8988T (cell line): ENCODE data around the gene DENND5B.
"Not testable (repeated sequence)": the region's sequence is repeated elsewhere in the genome, so short reads cannot be mapped to it uniquely, and the experiment has no call there.

Experiments used
- DNase-seq: peaks from one replicate; pipeline ENCODE4 v3.0.0; 2011

The DENND5B gene

DNA sequence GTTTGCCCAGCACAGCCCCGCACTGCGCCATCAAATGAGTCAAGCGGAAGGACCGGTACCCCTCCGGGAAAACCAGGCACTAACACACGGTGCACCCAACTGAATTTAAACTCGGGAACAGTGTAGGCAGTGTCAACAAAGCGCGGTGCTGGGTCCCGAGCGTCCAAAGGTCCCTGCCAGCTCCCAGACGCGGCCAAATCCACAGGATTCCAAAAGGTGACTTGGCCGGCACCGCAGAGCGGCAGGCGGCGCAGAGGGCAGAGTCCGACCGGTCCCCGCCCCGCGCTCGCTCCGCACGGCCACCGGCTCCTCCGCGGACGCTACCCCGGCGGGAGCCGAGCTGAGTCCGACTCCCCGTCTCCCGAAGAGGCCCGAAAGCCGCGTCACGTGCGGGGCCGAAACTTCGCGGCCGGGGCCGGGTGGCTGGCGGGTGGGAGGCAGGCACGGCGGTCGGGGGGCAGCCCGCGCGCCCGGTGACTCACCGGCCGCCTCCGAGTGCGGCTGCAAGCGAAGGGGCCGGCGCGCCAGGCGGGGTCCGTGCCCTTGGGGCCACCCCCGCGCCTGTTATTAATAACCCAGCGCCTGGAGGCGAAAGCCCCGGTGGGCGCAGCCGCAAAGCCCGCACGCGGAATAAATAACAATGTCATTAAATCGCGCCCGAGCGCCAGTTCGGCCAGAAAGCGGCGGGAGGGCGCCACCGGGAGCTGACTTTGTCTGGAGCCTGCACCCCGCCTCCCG is 863 bp downstream of the DENND5B start:
- peak; percentile 73 for DNase-seq

DNA sequence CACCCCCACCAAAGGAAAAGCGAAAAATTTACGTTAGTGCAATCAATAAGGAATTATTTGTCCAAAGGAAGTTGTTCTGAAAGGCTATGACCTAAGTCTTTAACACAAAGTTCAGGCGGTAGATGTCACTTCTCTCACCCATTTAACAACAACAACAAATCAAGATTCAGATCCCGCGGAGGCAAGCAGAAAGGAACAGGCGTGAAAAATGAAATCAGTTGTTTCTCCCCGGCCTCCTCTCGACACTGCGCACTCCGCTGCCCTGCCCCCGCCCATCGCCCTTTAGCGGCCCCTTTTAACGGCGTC is 1.4 kb downstream of the DENND5B start:
- no peak for DNase-seq

DNA sequence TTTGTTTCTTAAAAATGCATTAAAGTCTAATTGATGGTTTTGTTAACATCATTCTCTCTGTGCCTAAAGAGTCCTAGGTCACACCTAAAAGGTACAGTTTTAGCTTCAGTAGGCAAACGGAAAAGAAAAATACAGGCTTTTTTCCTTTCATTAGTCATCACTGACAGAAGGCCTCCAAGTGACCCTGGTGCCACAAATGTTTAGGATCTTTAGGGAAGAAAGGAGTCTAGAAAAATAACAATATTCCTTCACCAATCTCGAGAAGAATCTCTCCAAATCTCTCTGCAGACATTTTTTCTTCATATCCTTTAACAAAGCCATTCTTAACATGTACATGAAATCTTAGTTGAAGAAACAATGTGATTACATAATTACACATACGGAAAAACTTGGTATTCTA is 2.0 kb downstream of the DENND5B start:
- no peak for DNase-seq

DNA sequence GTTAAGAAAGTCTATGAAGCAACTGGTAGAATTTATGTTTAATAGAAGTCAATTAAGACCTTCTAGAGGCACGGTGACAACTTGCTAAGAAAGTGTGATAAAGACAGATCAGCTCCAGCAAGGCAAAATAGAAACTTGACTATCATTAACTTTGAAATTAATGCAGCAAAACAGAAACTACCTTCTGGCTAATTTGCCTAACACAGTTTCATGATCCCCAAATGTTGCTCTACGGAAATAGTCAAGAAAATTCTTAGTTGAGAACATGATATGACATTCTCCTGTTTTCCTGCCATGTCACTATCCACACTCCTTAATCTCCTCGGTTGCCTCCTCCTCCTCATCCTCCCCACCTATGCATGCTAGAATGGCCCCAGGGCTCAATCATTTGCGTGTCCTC is 4.2 kb downstream of the DENND5B start:
- DNase-seq = no peak

DNA sequence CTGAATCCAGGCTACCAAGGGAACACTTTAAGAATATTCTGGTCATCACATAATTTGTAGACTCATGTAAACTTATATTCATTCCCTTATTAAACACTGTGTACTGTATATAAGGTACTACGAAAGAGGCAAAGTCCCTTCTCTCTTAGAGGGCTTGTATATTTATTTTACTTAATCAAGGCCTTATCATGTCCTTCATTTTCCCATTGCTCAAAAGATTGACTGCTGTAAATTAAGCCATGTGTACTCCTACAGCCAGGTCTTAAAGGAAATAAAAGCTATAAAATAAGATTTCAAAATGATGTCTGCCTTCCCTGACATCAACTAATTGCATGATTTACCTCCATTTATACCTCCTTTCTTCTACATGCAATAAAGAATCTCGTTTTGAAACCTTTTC is 5.0 kb downstream of the DENND5B start:
- no peak for DNase-seq

DNA sequence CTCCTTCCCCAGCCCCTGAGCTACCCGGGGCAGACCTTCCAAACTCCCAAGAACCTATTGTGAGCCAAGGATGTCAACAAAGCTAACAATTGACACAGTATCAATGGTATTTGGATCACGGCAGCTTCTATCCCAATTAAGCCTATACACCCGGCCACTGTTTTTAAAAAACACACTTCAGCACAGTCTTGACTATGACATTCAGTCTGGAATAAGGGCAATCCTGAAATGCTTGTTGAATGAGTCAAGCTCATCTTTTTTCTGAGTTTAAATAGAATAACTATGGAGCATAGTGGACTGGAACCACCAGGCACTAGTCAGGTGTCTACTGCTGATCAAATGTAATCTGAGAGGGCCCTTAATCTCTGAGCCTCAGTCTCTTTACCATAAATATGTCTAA is 5.7 kb downstream of the DENND5B start:
- DNase-seq = no peak

DNA sequence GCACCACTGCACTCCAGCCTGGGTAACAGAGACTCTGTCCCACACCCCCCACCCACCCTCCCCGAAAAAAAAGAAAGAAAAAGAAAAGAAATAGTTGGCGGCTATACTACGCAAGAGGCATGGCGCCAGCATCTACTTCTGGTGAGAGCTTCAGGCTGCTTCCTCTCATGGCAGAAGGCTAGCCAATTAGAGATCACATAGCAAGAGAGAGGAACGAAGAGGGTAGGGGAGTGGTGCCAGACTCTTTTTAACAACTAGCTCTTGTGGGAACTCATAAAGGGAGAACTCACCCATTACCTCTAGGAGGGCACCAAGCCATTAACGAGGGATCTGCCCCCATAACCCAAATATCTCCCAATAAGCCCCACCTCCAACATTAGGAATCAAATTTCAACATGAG is 6.2 kb downstream of the DENND5B start:
- DNase-seq = no peak

DNA sequence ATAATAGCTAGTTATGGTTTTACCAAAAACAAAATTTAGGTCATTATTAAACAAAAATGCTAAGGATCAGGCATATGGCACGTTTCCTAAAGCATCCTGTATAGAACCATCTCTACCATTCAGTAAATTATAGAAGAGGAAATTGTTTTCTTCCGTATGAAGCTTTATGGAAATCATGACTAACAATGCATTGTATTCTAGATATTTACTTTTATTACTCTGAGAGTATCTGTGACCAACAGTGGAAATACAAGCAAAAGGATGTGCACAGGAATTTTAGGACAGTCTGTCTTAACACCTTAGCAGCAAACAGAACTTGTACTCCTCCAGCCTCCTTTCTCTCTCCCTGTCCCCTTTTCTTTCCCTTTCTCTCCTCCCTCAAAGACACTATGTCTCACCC is 7.1 kb downstream of the DENND5B start:
- no peak for DNase-seq

DNA sequence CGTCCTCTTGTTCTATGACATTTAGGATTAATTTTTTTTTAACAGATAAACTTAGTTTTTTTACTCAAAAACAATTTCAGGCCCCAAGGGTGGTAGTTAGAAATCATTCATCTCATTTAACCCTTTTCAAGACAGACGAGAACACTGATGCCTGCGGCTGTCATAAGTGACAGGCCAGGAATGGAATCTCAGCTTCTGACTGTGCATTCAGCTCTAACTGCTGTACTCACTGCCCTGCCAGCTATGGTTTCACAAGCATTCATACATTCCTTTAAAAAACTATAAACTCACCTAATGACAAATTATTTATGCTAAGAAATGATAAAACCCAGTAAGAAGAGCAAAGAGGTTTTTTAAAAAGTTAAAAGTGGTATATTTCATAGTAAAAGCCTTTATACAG is 8.8 kb downstream of the DENND5B start:
- DNase-seq = no peak

DNA sequence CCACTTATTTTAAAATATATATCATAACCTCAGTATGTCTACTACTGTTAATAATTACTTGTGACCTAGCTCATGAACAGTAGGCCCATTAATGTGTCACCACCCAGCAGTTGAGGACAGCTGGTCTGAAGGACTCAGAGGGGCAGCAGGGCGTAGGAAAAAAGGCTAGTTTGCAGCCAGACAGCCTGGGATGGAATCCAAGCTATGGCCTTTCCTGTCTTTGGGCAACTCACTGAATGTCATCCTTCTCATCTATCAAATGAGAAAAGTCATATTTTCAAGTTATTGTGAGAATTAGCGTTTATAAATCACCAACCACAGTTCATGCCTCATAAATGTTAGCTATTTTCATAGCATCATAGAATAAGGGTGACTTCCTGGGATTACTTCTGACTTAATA is 12.3 kb downstream of the DENND5B start:
- DNase-seq = no peak

DNA sequence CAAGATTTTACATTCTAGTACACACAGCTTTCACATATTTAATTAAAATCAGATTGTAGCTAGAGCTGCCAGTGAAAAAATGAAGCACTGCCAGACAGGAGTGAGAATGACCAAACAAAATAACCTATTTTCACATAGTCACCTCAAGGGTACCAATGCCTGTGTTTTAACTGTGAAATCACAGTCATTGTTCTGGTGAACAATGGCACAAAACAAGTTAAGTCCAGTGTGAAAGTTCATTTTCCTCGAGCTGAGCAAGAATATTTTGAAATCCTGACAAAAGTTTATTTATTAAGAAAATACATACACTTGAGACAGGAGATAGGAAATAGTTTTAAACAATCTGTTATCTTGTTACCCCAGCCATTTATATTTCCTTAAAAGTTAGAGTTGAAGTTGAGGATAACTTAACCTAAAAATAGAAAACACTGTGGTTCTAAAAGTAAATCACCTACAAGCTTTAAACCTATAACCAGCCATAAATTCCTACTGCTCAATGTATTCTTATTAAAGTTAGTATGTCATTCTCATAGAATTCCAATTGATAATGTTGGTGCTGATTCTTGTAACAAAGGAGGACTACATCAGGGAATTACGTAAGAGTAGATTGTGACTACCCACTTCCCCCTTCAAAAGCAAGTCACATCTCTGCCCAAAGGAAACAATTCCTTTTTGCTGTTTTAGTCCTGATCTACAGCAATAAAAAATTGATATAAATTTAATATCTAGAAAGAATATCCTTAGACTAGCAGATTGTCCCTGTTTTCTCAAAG is 15.9 kb downstream of the DENND5B start:
- no peak for DNase-seq

DNA sequence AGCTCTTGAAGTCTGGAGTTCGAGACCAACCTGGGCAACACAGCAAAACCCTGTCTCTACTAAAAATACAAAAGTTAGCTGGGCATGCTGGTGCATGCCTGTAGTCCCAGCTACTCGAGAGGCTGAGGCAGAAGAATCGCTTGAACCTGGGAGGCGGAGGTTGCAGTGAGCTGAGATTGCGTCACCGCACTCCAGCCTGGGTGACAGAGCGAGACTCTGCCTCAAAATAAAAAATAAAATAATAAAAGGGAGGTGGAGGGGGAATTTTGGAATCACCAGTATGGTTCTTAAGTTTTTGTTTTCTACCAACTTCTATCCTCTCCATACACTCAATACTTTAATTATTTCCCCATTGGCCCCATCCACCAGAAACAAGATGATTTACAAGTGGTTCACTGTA is 16.6 kb downstream of the DENND5B start:
- DNase-seq = not testable (repeated sequence)

DNA sequence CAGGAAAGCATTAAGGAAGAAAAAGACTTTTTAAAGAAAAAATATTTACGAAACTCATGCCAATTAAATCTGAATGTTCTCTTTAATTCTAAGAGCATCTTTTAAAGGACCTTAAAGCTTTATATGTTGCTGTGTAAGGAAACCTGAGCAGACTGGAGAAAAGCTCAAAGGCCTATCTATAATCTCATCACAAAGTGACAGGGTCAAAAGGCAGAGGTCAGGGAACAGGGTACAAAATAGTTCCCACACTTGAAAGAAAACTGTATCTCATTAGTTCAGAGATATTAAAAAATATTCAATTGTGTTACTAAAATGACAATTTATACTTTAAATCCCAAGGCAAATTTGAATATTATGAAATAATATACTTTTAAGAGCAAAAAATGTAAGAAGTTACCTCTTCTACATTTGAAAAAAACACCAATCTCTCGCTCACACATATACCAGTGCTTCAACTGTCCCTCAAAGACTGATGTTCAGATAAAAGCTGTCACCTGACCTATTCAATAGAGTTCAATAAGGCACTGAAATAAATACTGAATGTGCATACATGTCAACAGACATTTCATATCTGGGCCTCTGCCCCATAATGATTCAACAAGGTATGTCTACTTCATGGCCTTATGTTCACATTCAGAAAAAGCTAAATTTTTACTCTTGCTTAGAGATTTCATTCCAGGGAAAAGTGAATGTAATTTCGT is 17.9 kb downstream of the DENND5B start:
- DNase-seq = no peak

DNA sequence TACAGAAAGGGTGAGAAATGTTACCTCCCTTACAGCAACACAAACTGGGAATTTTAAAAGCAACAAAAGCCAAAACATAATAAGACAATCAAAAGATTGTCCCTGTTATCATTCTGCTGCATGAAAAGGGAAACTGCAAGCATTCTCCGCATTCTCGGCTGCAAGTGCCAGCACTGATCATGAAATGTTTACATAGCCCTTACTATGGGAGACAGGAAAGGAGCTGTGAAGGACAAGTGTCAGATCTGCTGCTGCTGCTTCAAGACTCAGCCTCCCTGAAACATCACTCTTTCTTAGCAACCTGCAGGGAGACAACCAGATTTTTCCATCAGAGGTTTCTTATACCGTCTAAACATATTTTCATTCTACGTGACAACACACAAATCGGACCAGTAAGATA is 20.1 kb downstream of the DENND5B start:
- DNase-seq = no peak

DNA sequence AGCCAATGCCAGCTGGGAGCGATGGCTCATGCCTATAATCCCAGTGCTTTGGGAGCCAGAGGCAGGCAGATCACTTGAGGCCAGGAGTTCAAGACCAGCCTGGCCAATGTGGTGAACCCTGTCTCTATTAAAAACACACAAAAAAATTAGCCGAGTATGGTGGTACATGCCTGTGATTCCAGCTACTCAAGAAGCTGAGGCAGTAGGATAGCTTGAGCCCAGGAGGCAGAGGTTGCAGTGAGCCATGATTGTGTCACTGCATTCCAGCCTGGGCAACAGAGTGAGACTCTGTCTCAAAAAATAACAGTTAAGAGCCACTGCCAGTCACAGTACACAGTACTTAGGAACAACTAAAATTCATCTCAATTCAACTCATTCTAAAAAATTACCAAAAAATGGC is 21.4 kb downstream of the DENND5B start:
- not testable (repeated sequence) for DNase-seq

DNA sequence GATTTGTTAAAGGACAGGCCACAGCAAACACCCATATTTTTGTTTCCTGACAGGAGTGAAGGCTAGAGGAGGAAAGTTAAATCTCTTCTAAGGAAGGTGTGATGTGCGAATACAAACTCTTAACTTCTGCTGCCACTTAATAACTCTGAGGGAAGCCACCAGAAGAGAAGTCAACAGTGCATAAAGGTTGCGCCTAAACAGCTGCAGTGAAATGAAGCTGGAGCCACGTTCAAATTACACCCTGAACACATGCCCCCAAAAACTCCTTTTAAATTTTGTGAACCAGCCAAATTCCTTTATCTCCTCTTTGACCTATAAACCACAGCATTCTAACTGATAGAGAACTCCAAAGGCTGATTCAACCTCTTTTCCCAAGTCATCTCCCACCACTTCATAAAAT is 22.4 kb downstream of the DENND5B start:
- DNase-seq = no peak

DNA sequence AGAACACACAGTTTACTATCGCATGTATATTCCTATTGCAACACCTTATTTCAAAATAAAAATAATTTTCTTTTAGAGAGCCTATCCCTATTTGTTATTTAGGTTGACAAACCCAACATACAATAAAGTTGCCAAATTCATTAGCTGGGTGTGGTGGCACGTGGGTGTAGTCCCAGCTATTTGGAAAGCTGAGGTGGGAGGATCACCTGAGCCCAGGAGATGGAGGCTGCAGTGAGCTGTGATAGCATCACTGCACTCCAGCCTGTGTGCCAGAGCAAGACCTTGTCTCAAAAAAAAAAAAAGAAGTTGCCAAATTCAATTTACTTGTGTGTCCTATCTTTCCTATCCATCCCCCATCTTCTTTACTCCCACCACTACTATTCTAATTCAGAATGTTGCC is 23.9 kb downstream of the DENND5B start:
- no peak for DNase-seq

DNA sequence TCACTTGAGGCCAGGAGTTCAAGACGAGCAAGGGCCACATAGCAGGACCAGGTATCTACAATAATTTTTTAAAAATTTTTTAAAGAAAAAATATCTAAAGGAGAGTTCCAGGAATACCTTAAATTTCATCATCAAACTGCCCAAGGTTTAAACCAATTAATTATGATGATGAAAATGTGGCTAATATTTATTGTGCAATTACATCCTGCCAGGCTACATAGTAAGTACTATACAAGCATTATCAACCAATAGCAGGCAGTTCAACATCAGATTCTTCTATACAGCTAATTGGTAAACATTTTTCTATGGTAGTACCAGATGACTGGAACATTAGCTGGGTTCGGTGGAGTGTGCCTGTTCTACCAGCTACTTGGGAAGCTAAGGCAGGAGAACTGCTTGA is 24.4 kb downstream of the DENND5B start:
- no peak for DNase-seq

DNA sequence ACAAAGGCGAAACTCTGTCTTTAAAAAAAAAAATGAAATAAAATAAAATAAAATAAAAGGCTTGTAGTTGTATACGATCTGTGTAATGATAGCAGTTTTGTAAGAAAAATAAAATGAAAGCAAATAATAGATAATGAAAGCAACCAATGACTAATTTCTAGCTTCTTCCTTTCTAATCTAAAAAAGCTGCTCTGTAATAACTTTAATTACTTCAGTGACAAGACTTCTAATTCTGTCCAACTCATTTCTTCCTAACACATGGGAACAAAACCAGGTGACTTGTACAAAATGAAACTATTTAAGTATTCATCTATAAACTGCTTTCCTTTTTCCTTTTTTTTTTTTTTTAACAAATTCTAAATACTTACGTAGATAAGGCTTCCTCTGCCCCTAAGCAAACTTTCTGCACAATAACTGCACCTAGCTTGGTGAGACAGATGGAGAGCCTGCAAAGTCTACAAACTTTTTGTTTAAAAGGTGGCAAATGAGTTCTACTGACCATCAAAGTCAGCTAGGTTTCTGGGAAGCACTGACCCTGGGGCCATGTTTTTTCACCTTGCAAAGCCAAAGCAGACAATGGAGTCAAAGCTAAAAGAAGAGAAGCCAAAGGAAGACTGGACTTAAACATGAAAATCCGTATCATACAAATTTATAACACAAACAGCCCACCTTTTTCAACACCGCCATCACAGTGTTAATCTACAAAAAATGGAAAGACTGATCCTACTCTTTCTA is 28.2 kb downstream of the DENND5B start:
- DNase-seq = no peak

DNA sequence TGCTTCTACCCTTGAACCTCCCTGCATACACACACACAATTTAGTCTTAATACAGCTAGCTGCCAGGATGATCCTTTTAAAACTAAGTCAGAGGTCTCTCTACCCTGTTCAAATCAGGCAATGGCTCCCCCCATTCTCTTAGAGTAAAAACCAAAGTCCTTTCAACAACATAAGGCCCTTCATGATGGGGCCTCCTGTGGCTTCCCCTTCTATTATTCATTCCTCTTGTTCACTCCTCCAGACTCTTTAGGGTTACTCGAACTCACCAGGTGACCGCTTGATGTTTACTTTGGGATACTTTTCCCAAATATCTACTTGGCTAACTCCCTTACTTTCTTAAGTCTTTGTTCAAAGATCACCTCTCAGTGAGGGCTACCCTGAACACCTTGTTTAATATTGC is 30.4 kb downstream of the DENND5B start:
- DNase-seq = no peak

DNA sequence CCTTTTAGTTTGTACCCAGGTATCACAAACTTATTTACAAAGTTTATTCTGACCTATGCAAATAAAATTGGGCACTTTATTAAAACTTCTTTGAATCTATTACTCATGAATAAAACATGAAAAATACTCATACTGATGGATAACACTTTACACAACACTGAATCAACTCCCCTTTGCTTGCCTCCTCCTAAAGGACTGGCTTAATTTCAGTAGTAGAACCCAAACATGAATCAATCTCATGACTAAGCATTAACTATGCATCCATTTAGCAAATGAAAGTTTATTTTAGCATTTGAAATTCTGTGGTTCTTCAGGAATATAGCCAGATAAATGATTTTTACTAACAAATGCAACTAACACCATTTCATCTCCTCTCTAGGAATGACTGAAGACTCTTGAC is 32.4 kb downstream of the DENND5B start:
- no peak for DNase-seq

DNA sequence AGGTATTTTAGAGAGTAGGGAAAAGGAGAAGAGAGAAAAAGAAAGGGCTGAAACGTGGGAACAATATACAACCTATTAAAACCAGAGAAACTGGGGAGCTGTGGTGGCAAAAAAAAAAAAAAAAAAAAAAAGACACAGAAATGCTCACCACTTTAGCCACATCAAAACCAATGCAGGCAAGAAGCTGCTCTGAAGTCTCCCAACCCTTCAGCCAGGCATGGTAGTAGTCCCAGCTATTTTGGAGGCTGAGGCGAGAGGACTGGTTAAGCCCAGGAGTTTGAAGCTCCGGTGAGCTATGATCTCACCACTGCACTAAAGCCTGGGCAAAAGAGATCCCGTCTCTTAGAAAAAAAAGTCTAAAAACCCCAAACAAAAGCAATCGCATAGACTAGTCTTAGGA is 33.2 kb downstream of the DENND5B start:
- DNase-seq = no peak

DNA sequence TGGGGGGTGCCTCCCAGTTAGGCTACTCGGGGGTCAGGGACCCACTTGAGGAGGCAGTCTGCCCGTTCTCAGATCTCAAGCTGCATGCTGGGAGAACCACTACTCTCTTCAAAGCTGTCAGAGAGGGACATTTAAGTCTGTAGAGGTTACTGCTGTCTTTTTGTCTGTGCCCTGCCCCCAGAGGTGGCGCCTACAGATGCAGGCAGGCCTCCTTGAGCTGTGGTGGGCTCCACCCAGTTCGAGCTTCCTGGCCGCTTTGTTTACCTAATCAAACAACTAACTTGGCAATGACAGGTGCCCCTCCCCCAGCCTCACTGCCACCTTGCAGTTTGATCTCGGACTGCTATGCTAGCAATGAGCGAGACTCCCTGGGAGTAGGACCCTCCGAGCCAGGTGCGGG is 35.5 kb downstream of the DENND5B start:
- DNase-seq = not testable (repeated sequence)

DNA sequence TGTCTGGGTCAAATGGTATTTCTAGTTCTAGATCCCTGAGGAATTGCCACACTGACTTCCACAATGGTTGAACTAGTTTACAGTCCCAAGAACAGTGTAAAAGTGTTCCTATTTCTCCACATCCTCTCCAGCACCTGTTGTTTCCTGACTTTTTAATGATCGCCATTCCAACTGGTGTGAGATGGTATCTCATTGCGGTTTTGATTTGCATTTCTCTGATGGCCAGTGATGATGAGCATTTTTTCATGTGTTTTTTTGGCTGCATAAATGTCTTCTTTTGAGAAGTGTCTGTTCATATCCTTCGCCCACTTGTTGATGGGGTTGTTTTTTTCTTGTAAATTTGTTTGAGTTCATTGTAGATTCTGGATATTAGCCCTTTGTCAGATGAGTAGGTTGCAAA is 40.3 kb downstream of the DENND5B start:
- DNase-seq = not testable (repeated sequence)
